ENCODE results near the gene DPM3. TPM values are rescaled to one million over a fixed set of nuclear protein-coding genes. Genes with fewer than 3 reads are reported as not detected.

Gene DPM3
- total and polyA plus RNA-seq, 2 of the 13 experiments (the other 11 are each of a cell fraction or from before 2014, with no cell fraction given) = 23.2 to 53.4 TPM

DNA sequence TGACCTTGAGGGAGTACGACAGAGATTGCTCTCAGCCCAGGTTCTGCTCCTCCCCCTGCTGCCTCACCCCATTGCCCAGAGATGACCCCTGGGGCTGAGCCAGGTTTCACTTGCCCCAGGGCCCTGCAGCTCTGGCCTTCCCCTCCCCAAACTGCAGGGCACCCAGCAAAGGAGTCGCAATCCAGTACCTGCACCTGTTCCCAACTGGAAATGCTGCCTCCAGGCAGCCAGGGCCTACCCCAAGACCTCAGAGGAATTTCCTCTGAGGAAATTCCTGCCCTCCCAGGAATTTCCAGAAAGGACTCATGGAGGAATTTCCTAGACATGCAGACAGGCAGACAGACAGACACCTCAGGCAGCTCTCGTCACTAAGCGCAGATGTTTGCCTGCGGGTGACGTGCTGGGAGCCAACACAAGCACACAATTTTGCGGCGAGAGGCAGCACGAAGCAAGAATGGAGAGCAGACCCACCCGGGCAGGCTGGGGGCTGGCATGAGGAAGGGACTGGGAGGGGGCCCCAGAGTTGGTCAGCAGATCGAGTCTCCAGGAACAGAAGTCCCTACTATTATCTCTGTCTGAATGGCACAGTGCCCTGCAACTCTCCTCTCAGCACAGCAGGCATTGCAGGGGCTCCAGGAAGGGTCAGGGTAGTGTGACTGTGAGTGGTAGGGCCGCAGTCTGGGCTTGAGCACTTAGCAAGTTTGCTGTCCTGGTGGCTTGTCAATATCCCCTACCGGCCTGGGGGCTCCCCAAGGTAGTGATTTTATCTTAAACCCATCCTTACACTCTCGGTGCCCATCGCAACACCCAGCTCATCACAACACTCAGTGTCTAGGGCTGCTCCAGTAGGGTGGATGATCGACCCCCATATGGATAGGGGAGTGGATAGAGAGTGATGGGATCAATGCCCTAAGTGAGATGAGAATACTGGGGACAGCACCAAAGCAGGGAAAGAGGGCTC is 15.5 kb downstream of the DPM3 start (continued):
- TF ChIP-seq NFIB (CRISPR knock-in tag; IDR thresholded peaks at IDR 0.05; ENCODE audit: borderline replicate concordance) = no peak
- TF ChIP-seq MAZ (IDR thresholded peaks at IDR 0.05; ENCODE audit: borderline replicate concordance, low read depth, low read length) = 0 out of 2 replicates have a peak, but pooled peaks have one; percentile 25
- TF ChIP-seq MAZ (CRISPR knock-in tag; IDR thresholded peaks at IDR 0.05; ENCODE audit: low read depth) = no peak
- 0 out of 2 replicates have a peak, but pooled peaks have one; percentile 33 for TF ChIP-seq ZNF589 (CRISPR knock-in tag; conservative IDR thresholded peaks at IDR 0.05)
- 0 out of 2 replicates have a peak, but pooled peaks have one; percentile 49 for TF ChIP-seq PHF21A (CRISPR knock-in tag; IDR thresholded peaks at IDR 0.05)
- no peak for TF ChIP-seq ZEB1 (IDR thresholded peaks at IDR 0.05; ENCODE audit: insufficient replicate concordance, low read depth)
- TF ChIP-seq, protein P1, sequence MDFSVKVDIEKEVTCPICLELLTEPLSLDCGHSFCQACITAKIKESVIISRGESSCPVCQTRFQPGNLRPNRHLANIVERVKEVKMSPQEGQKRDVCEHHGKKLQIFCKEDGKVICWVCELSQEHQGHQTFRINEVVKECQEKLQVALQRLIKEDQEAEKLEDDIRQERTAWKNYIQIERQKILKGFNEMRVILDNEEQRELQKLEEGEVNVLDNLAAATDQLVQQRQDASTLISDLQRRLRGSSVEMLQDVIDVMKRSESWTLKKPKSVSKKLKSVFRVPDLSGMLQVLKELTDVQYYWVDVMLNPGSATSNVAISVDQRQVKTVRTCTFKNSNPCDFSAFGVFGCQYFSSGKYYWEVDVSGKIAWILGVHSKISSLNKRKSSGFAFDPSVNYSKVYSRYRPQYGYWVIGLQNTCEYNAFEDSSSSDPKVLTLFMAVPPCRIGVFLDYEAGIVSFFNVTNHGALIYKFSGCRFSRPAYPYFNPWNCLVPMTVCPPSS (IDR thresholded peaks at IDR 0.05) = no peak
- TF ChIP-seq KDM4B (CRISPR knock-in tag; IDR thresholded peaks at IDR 0.05) = no peak
- no peak for TF ChIP-seq CCDC6 (CRISPR knock-in tag; IDR thresholded peaks at IDR 0.05)
- TF ChIP-seq ZBTB42 (CRISPR knock-in tag; IDR thresholded peaks at IDR 0.05) = no peak
- TF ChIP-seq, protein P2, sequence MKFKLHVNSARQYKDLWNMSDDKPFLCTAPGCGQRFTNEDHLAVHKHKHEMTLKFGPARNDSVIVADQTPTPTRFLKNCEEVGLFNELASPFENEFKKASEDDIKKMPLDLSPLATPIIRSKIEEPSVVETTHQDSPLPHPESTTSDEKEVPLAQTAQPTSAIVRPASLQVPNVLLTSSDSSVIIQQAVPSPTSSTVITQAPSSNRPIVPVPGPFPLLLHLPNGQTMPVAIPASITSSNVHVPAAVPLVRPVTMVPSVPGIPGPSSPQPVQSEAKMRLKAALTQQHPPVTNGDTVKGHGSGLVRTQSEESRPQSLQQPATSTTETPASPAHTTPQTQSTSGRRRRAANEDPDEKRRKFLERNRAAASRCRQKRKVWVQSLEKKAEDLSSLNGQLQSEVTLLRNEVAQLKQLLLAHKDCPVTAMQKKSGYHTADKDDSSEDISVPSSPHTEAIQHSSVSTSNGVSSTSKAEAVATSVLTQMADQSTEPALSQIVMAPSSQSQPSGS (CRISPR knock-in tag; IDR thresholded peaks at IDR 0.05) = no peak
- TF ChIP-seq CCAR2 (optimal IDR thresholded peaks at IDR 0.05; ENCODE audit: low read depth, low read length) = no peak
- TF ChIP-seq, protein P3, sequence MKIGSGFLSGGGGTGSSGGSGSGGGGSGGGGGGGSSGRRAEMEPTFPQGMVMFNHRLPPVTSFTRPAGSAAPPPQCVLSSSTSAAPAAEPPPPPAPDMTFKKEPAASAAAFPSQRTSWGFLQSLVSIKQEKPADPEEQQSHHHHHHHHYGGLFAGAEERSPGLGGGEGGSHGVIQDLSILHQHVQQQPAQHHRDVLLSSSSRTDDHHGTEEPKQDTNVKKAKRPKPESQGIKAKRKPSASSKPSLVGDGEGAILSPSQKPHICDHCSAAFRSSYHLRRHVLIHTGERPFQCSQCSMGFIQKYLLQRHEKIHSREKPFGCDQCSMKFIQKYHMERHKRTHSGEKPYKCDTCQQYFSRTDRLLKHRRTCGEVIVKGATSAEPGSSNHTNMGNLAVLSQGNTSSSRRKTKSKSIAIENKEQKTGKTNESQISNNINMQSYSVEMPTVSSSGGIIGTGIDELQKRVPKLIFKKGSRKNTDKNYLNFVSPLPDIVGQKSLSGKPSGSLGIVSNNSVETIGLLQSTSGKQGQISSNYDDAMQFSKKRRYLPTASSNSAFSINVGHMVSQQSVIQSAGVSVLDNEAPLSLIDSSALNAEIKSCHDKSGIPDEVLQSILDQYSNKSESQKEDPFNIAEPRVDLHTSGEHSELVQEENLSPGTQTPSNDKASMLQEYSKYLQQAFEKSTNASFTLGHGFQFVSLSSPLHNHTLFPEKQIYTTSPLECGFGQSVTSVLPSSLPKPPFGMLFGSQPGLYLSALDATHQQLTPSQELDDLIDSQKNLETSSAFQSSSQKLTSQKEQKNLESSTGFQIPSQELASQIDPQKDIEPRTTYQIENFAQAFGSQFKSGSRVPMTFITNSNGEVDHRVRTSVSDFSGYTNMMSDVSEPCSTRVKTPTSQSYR (CRISPR knock-in tag; IDR thresholded peaks at IDR 0.05; ENCODE audit: borderline replicate concordance) = peak; percentile 20; the same call in 1 of the 2 replicates
- TF ChIP-seq RBM22 (optimal IDR thresholded peaks at IDR 0.05; ENCODE audit: low read length) = no peak
- TF ChIP-seq, protein P4, sequence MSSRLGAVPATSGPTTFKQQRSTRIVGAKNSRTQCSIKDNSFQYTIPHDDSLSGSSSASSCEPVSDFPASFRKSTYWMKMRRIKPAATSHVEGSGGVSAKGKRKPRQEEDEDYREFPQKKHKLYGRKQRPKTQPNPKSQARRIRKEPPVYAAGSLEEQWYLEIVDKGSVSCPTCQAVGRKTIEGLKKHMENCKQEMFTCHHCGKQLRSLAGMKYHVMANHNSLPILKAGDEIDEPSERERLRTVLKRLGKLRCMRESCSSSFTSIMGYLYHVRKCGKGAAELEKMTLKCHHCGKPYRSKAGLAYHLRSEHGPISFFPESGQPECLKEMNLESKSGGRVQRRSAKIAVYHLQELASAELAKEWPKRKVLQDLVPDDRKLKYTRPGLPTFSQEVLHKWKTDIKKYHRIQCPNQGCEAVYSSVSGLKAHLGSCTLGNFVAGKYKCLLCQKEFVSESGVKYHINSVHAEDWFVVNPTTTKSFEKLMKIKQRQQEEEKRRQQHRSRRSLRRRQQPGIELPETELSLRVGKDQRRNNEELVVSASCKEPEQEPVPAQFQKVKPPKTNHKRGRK (CRISPR knock-in tag; IDR thresholded peaks at IDR 0.05) = no peak
- TF ChIP-seq, protein P5, sequence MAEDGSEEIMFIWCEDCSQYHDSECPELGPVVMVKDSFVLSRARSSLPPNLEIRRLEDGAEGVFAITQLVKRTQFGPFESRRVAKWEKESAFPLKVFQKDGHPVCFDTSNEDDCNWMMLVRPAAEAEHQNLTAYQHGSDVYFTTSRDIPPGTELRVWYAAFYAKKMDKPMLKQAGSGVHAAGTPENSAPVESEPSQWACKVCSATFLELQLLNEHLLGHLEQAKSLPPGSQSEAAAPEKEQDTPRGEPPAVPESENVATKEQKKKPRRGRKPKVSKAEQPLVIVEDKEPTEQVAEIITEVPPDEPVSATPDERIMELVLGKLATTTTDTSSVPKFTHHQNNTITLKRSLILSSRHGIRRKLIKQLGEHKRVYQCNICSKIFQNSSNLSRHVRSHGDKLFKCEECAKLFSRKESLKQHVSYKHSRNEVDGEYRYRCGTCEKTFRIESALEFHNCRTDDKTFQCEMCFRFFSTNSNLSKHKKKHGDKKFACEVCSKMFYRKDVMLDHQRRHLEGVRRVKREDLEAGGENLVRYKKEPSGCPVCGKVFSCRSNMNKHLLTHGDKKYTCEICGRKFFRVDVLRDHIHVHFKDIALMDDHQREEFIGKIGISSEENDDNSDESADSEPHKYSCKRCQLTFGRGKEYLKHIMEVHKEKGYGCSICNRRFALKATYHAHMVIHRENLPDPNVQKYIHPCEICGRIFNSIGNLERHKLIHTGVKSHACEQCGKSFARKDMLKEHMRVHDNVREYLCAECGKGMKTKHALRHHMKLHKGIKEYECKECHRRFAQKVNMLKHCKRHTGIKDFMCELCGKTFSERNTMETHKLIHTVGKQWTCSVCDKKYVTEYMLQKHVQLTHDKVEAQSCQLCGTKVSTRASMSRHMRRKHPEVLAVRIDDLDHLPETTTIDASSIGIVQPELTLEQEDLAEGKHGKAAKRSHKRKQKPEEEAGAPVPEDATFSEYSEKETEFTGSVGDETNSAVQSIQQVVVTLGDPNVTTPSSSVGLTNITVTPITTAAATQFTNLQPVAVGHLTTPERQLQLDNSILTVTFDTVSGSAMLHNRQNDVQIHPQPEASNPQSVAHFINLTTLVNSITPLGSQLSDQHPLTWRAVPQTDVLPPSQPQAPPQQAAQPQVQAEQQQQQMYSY (CRISPR knock-in tag; IDR thresholded peaks at IDR 0.05) = no peak
- no peak for TF ChIP-seq CAMTA2 (CRISPR knock-in tag; IDR thresholded peaks at IDR 0.05; ENCODE audit: borderline replicate concordance)
